GM12872 (cell line): Measurements from ENCODE around the gene MGARP.

Source experiments
- CTCF ChIP-seq: IDR thresholded peaks from 3 replicates; pipeline ENCODE4 v1.5.1; 2011; ENCODE audit warnings: low read depth, mild to moderate bottlenecking, low read length, moderate library complexity; ENCODE audit not compliant: insufficient read depth

The MGARP gene

GRCh38 chr4:139234253-139234652 lies 45.8 kb downstream of the MGARP start:
- TF ChIP-seq CTCF, result no peak

GRCh38 chr4:139229534-139230039 lies 50.4 kb downstream of the MGARP start:
- TF ChIP-seq CTCF, result peak; percentile 58

- TF ChIP-seq CTCF, result peak; percentile 51; the same call in 2 of the 3 replicates
These were observed 52.2 kb downstream of the MGARP start for GRCh38 chr4:139227729-139228404.

- TF ChIP-seq CTCF, result no peak
These were observed 56.2 kb downstream of the MGARP start for GRCh38 chr4:139223682-139224317.

GRCh38 chr4:139222215-139222614 lies 57.8 kb downstream of the MGARP start:
- no peak for TF ChIP-seq CTCF

GRCh38 chr4:139221687-139222086 lies 58.3 kb downstream of the MGARP start:
- TF ChIP-seq CTCF, result no peak

- no peak for TF ChIP-seq CTCF
These were observed 60.5 kb downstream of the MGARP start for GRCh38 chr4:139219450-139220055.
